ENCODE results near the gene OR51A7. TPM values are rescaled to one million over a fixed set of nuclear protein-coding genes. Genes with fewer than 3 reads are reported as not detected.
"Not testable (repeated sequence)": the region's sequence is repeated elsewhere in the genome, so short reads cannot be mapped to it uniquely, and the experiment has no call there.

Gene OR51A7, protein sequence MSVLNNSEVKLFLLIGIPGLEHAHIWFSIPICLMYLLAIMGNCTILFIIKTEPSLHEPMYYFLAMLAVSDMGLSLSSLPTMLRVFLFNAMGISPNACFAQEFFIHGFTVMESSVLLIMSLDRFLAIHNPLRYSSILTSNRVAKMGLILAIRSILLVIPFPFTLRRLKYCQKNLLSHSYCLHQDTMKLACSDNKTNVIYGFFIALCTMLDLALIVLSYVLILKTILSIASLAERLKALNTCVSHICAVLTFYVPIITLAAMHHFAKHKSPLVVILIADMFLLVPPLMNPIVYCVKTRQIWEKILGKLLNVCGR
- total RNA-seq = not detected
- long read RNA-seq = 0 reads

DNA sequence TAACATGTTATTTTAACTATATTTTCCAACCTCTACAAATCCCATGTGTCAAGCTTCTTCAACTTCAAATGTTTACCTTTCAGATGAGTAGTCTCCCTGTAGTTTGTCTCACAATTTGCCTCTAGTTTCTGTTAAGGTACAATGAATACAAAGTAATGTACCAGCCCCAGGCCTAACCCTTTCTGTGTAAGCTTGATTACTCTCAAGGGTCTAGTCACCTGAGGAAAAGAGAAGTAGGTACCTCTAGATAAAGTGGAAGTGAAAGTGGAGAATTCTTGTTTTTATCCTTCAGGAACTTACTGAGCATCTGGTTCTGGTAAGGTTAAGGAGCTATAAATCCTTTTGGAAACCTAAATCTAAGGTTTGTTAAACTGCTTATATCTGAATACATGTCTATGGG lies at the start of gene OR51A7:
OR51A7 (plus strand) TSS at position 300 of the 400 bp plus-strand sequence. CDS start 3,587 bp downstream, outside the sequence.
- H3K4me1 ChIP-seq = no peaks in the 10 kb centered on the region
- no peaks in the 10 kb centered on the region for H3K36me3 ChIP-seq
- ATAC-seq (no peak), DNase-seq (no peak)
- TF ChIP-seq, protein P1, sequence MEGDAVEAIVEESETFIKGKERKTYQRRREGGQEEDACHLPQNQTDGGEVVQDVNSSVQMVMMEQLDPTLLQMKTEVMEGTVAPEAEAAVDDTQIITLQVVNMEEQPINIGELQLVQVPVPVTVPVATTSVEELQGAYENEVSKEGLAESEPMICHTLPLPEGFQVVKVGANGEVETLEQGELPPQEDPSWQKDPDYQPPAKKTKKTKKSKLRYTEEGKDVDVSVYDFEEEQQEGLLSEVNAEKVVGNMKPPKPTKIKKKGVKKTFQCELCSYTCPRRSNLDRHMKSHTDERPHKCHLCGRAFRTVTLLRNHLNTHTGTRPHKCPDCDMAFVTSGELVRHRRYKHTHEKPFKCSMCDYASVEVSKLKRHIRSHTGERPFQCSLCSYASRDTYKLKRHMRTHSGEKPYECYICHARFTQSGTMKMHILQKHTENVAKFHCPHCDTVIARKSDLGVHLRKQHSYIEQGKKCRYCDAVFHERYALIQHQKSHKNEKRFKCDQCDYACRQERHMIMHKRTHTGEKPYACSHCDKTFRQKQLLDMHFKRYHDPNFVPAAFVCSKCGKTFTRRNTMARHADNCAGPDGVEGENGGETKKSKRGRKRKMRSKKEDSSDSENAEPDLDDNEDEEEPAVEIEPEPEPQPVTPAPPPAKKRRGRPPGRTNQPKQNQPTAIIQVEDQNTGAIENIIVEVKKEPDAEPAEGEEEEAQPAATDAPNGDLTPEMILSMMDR (IDR thresholded peaks at IDR 0.05) = no peak
- no peak within 1 kb of the TSS for H3K4me3 ChIP-seq
- H3K27me3 ChIP-seq = no peaks in the 10 kb centered on the region
- intact Hi-C loops (cut with DNase I) = no loop called here
- no peaks in the 10 kb centered on the region for H3K9me3 ChIP-seq
- H3K27ac ChIP-seq = no peak within 1 kb of the TSS

DNA sequence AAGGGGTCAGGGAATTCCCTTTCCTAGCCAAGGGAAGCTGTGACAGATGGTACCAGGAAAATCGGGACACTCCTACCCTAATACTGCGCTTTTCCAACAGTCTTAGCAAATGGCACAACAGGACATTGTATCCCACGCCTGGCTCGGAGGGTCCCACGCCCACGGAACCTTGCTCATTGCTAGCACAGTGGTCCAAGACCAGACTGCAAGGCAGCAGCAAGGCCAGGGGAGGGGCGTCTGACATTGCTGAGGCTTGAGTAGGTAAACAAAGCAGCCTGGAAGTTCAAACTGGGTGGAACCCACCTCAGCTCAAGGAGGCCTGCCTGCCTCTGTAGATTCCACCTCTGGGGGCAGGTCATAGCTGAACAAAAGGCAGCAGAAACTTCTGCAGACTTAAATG lies 49.3 kb upstream of the OR51A7 start:
- intact Hi-C loops (cut with DNase I); H3K4me1 ChIP-seq; H3K4me3 ChIP-seq; H3K36me3 ChIP-seq; H3K27ac ChIP-seq; H3K9me3 ChIP-seq; ATAC-seq; DNase-seq; H3K27me3 ChIP-seq: not testable (repeated sequence)

DNA sequence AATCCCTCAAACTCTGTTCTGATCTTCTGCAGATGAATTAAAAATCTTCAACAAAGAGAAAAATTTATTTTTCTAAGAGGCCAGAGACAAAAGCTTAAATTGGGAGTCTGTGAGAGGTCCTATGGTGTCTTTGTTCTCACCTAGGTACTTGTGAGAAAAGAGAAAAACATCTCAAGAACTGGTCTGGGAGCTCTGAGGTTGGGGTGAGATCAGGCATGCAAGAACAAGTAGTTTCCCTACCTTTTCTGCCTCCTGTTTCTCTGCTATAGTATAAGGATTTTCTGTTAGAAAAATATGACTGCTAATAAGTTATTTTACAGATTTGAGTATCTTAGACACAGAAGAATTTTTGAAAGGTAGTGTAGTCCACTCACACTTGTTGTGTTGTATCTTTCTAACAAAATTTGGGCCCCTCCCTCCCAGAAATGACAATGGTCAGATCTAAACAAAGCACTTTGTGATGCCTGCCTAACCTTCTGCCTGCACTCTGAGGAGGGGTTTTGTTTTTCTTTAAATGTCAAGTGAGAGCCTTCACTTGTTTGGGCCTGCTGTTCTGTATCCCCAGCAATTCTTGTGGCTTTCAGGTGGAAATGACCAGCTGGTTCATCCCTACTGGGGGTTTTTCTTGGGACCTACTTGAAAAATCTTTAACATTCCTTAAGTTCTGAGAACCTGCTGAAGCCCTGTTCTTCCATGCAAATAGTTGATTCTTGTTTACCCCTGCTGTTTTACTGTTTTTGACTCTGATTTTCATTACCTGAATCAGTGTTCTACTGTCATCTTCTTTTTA lies 40.9 kb upstream of the OR51A7 start:
- Histone ChIP-seq H3K9me3 (no peaks in the 10 kb centered on the region), H3K27me3 (no peaks in the 10 kb centered on the region), H3K27ac (no peak overlapping the region), H3K4me3 (no peak overlapping the region), H3K36me3 (no peaks in the 10 kb centered on the region), H3K4me1 (no peaks in the 10 kb centered on the region)
- intact Hi-C loops (cut with DNase I) = no loop called here
- DNase-seq (no peak), ATAC-seq (no peak)
- TF ChIP-seq, protein P1 (IDR thresholded peaks at IDR 0.05) = no peak

DNA sequence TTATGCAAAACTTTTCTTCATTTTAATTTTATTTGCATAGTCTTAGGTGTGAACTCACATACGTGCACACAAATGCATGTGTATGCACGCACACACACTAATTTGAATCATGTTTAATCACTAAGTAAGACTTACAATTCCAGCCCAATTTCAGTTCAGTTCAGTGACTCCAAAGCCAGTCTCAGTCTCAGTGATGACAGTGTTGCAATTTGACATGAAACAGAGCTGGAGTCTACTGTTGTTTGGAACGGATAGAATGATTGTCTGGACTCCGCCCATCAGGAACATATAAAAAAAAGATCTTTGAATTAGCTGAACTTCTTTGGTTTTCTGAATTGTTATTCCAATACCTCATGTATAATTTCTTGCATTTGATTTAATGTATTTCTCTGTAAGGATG lies 39.7 kb upstream of the OR51A7 start:
- intact Hi-C loops (cut with DNase I) = no loop called here
- H3K4me3 ChIP-seq = no peak overlapping the region
- TF ChIP-seq, protein P1 (IDR thresholded peaks at IDR 0.05) = no peak
- no peak for ATAC-seq
- no peak for DNase-seq
- H3K9me3 ChIP-seq = no peaks in the 10 kb centered on the region
- H3K4me1 ChIP-seq = no peaks in the 10 kb centered on the region
- no peaks in the 10 kb centered on the region for H3K36me3 ChIP-seq
- no peak overlapping the region for H3K27ac ChIP-seq
- no peaks in the 10 kb centered on the region for H3K27me3 ChIP-seq

DNA sequence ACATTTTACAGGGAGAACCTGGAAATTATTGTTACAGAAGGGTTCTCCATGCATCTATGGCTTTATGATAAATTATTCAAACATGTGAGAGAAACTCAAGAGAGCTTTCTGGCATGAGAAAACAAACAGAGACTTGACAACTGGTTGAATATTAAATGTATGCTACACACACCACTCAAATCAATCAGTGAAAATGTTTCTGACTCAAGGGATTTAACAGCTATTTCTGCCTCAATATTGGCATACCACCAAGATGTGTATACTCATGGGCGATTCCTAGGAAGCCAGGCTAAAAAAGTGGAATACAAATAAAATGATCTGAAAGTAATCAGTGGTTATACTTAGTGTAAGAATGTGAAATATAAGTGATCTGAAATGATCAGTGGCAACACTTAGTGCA lies 37.7 kb upstream of the OR51A7 start:
- no peak for DNase-seq
- Histone ChIP-seq H3K36me3 (no peaks in the 10 kb centered on the region), H3K4me1 (no peaks in the 10 kb centered on the region), H3K27me3 (no peaks in the 10 kb centered on the region), H3K9me3 (no peaks in the 10 kb centered on the region), H3K4me3 (no peak overlapping the region), H3K27ac (no peak overlapping the region)
- no peak for ATAC-seq
- intact Hi-C loops (cut with DNase I) = no loop called here
- TF ChIP-seq, protein P1 (IDR thresholded peaks at IDR 0.05) = no peak

DNA sequence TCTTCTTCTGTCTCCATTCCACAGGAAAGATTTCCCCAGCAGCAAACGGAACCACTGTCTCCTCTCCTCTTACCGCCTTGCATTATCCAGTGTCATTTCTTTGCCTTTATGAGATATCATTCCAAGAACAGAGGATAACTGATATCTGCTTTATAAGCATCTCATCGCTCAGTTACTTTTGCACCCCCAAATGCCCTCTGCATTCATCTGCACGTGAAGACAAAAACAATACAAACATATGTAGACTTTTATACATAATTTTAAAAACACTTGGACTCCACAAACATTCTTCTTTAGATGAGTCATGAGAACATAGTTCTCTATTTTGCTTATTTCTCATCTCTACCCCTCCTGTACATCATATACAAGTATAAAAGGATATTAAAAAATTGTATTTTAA lies 22.4 kb upstream of the OR51A7 start:
- Histone ChIP-seq H3K4me1 (no peaks in the 10 kb centered on the region), H3K9me3 (no peaks in the 10 kb centered on the region), H3K27me3 (no peaks in the 10 kb centered on the region), H3K27ac (no peak overlapping the region), H3K4me3 (no peak overlapping the region), H3K36me3 (no peaks in the 10 kb centered on the region)
- TF ChIP-seq, protein P1 (IDR thresholded peaks at IDR 0.05) = no peak
- DNase-seq = no peak
- intact Hi-C loops (cut with DNase I) = no loop called here
- no peak for ATAC-seq
